HepG2 (cell line): Measurements from ENCODE around the gene CTSG. TPM values are rescaled to one million over a fixed set of nuclear protein-coding genes. Genes with fewer than 3 reads are reported as not detected.

ENCODE experiments used
- ATAC-seq: fragments of 200-7000 bp; cut with Tn5 transposase; 3 replicates; pipeline ENCODE4 v1.9.1; 2020; ENCODE audit warnings: mild to moderate bottlenecking, moderate library complexity
- BruUV-seq: library from RNA; stranded (reverse); fragments of 400-500 nt; replicated peaks from 2 replicates; lab custom pipeline; 2021; lab: Mats Ljungman, UMichigan
- CTCF ChIA-PET: fragments of 300-600 bp; formaldehyde crosslinking; extraction: SDS; loops from one replicate; lab custom pipeline; 2021; ENCODE audit warnings: low total read pairs, inconsistent platforms, low intra/inter-chr PET ratio; lab: Yijun Ruan, JAX
- POLR2A ChIA-PET: fragments of 350-600 bp; sonication (Branson Sonifier 250); formaldehyde crosslinking; loops from one replicate; lab custom pipeline; 2020; ENCODE audit warnings: antibody characterized with exemption, inconsistent platforms; lab: Yijun Ruan, JAX
- DNase-seq: peaks from one replicate; pipeline ENCODE4 v3.0.0-alpha.2; 2015; ENCODE audit warnings: low spot score
- FAIRE-seq: peaks from 3 replicates; lab custom pipeline; 2011; peaks lifted over from hg19 to GRCh38; lab: Jason Lieb, UNC
- H2AFZ ChIP-seq: one replicate; pipeline ENCODE4 v1.6.1; 2011; ENCODE audit warnings: low read length, inconsistent platforms
- H3K27ac ChIP-seq: fragments of 300-600 bp; 3 replicates; pipeline ENCODE4 v1.8.0; 2011; ENCODE audit warnings: mixed run types, mild to moderate bottlenecking, mixed read lengths, low read length, inconsistent platforms; ENCODE audit not compliant: insufficient read depth; ENCODE audit errors: extremely low read length
- H3K27me3 ChIP-seq, 2 experiments: fragments of 200-600 bp in 1 of 2; 2 replicates in 1 of 2; 3 replicates in 1 of 2; pipeline versions ENCODE4 v1.6.0 to v1.8.0; 2011; ENCODE audit warnings: low read length in 2 of 2, mild to moderate bottlenecking in 2 of 2, moderate library complexity in 2 of 2, inconsistent platforms in 1 of 2; ENCODE audit not compliant: insufficient read depth in 2 of 2, control insufficient read depth in 1 of 2
- H3K36me3 ChIP-seq, 2 experiments: fragments of 200-600 bp in 1 of 2; replicated peaks in 1 of 2; 2 replicates in 1 of 2; 3 replicates in 1 of 2; pipeline versions ENCODE4 v1.5.1 to v1.8.0; 2011; ENCODE audit warnings: low read length in 2 of 2, inconsistent platforms in 1 of 2; ENCODE audit not compliant: insufficient read depth in 2 of 2, control insufficient read depth in 1 of 2
- H3K4me1 ChIP-seq: 2 replicates; pipeline ENCODE4 v1.5.1; 2012; ENCODE audit warnings: low read length, inconsistent platforms; ENCODE audit not compliant: insufficient read depth
- H3K4me2 ChIP-seq: 2 replicates; pipeline ENCODE4 v1.6.0; 2011; ENCODE audit warnings: low read depth, low read length, inconsistent platforms
- H3K4me3 ChIP-seq, 3 experiments: fragments of 200-600 bp in 1 of 3; sonication (generic), shearing (Covaris generic) in 1 of 3; replicated peaks in 1 of 3; 2 replicates each; pipeline ENCODE4 v1.5.1; 2011 to 2016; ENCODE audit warnings: low read length in 3 of 3, inconsistent platforms in 2 of 3, low read depth in 2 of 3, mild to moderate bottlenecking in 2 of 3, control low read depth in 1 of 3, mixed read lengths in 1 of 3; ENCODE audit not compliant: insufficient read depth in 1 of 3
- H3K79me2 ChIP-seq: one replicate; pipeline ENCODE4 v1.6.1; 2011; ENCODE audit warnings: low read length, inconsistent platforms; ENCODE audit not compliant: insufficient read depth
- H3K9ac ChIP-seq: 2 replicates; pipeline ENCODE4 v1.6.0; 2011; ENCODE audit warnings: mild to moderate bottlenecking, low read depth, low read length, inconsistent platforms; ENCODE audit not compliant: insufficient read depth
- H3K9me3 ChIP-seq: 2 replicates; pipeline ENCODE4 v1.5.1; 2012; ENCODE audit warnings: mild to moderate bottlenecking, low read length
- H4K20me1 ChIP-seq: 2 replicates; pipeline ENCODE4 v1.6.0; 2011; ENCODE audit warnings: inconsistent platforms, mild to moderate bottlenecking, low read length, moderate library complexity; ENCODE audit not compliant: insufficient read depth
- CEBPG ChIP-seq: IDR thresholded peaks from 2 replicates; pipeline ENCODE4 v1.6.1; 2016
- DBP ChIP-seq: sonication (generic); formaldehyde crosslinking; IDR thresholded peaks from 2 replicates; pipeline ENCODE4 v1.4.0; 2020; ENCODE audit warnings: missing genetic modification reagents; ENCODE audit errors: not compliant biosample characterization
- EP300 ChIP-seq, 3 experiments: sonication (generic) in 1 of 3; formaldehyde crosslinking in 1 of 3; IDR thresholded peaks; 2 replicates each; pipeline versions ENCODE4 v1.5.1 to v1.6.1; 2011 to 2020; ENCODE audit warnings: low read depth in 2 of 3, low read length in 2 of 3, borderline replicate concordance in 1 of 3, improper control_type of control experiment in 1 of 3, mild to moderate bottlenecking in 1 of 3, missing genetic modification reagents in 1 of 3, moderate library complexity in 1 of 3
- KDM1A ChIP-seq: IDR thresholded peaks from 2 replicates; pipeline ENCODE4 v1.6.1; 2016; ENCODE audit warnings: missing compliant biosample characterization
- MTF1 ChIP-seq: sonication (generic); formaldehyde crosslinking; IDR thresholded peaks from 2 replicates; pipeline ENCODE4 v1.5.0; 2020; ENCODE audit warnings: missing genetic modification reagents
- RAD51 ChIP-seq: fragments of 450-650 bp; IDR thresholded peaks from 2 replicates; pipeline ENCODE4 v1.6.1; 2016; ENCODE audit warnings: borderline replicate concordance
- RARA ChIP-seq: IDR thresholded peaks from 2 replicates; pipeline ENCODE4 v1.6.1; 2016; ENCODE audit warnings: missing genetic modification reagents, missing compliant biosample characterization
- REPIN1 ChIP-seq: sonication (generic); formaldehyde crosslinking; IDR thresholded peaks from 2 replicates; pipeline ENCODE4 v1.8.0; 2022; ENCODE audit warnings: missing genetic modification reagents, low read depth, mild to moderate bottlenecking, borderline replicate concordance
- SAFB2 ChIP-seq: sonication (generic); formaldehyde crosslinking; IDR thresholded peaks from 2 replicates; pipeline ENCODE4 v1.5.1; 2020; ENCODE audit warnings: missing genetic modification reagents, low read depth, mild to moderate bottlenecking, borderline replicate concordance
- SRSF1 ChIP-seq: fragments of 200-400 bp; formaldehyde crosslinking; optimal IDR thresholded peaks from 2 replicates; pipeline ENCODE3; 2017; ENCODE audit warnings: mild to moderate bottlenecking, low read depth, low read length, moderate library complexity
- ZBTB3 ChIP-seq: sonication (generic); formaldehyde crosslinking; IDR thresholded peaks from 2 replicates; pipeline ENCODE4 v1.4.0; 2020; ENCODE audit warnings: low read depth, mild to moderate bottlenecking, moderate library complexity, missing genetic modification reagents, borderline replicate concordance
- ZNF17 ChIP-seq: sonication (generic); formaldehyde crosslinking; IDR thresholded peaks from 2 replicates; pipeline ENCODE4 v1.5.0; 2020; ENCODE audit warnings: mild to moderate bottlenecking, missing genetic modification reagents
- ZNF451 ChIP-seq: sonication (generic); formaldehyde crosslinking; IDR thresholded peaks from 2 replicates; pipeline ENCODE4 v1.5.0; 2020; ENCODE audit warnings: mild to moderate bottlenecking, missing genetic modification reagents
- ZNF652 ChIP-seq: IDR thresholded peaks from 2 replicates; pipeline ENCODE4 v1.6.1; 2016; ENCODE audit warnings: low read depth, borderline replicate concordance
- ZNF790 ChIP-seq: sonication (generic); formaldehyde crosslinking; IDR thresholded peaks from 2 replicates; pipeline ENCODE4 v1.8.0; 2022; ENCODE audit warnings: missing genetic modification reagents, mild to moderate bottlenecking, borderline replicate concordance
- WGBS: methylation state at CpG from one replicate; pipeline ENCODE4 v1.1.6; 2017; ENCODE audit warnings: low lambda C conversion rate; 5-methylcytosine and 5-hydroxymethylcytosine counted together
- in situ Hi-C: cut with HindIII; loops from 2 replicates; pipeline ENCODE4 v1.10.0; 2017; ENCODE audit warnings: low pct_unique_long_range_greater_than_20kb; ENCODE audit not compliant: extremely low pct_ligation_motif_present
- intact Hi-C: fragments of 100-400 bp; cut with micrococcal nuclease; formaldehyde crosslinking; loops from one replicate; pipeline ENCODE4 v1.10.0; 2022; ENCODE audit not compliant: unreplicated experiment
- polyA plus RNA-seq, 8 experiments: library from polyadenylated mRNA; depleted of rRNA in 3 of 8; stranded (reverse) in 7 of 8; unstranded in 1 of 8; fragments of >200 nt; fragmentation: Illumina TruSeq in 4 of 8; extraction: Trizol in 4 of 8; gene quantifications; 2 replicates each; pipeline versions ENCODE4 v1.2.1 to v1.2.3, GENCODE V29; 2011 to 2016; ENCODE audit warnings: low read depth in 4 of 8, missing spikeins in 1 of 8, mixed read lengths in 1 of 8; ENCODE audit not compliant: insufficient read depth in 1 of 8
- total RNA-seq, 5 experiments: library from RNA; depleted of rRNA; stranded (reverse); fragments of >200 nt; fragmentation: Illumina TruSeq; extraction: Trizol; gene quantifications; 2 replicates each; pipeline ENCODE4 v1.2.3, GENCODE V29; 2016; ENCODE audit warnings: low read depth in 1 of 5
- TF ChIP-seq, protein P1 (sequence below): sonication (generic); formaldehyde crosslinking; IDR thresholded peaks from 2 replicates; pipeline ENCODE4 v1.4.0; 2020; ENCODE audit warnings: mild to moderate bottlenecking, missing genetic modification reagents

Gene CTSG
- total and polyA plus RNA-seq, 2 of the 13 experiments (the other 11 are each of a cell fraction or from before 2014, with no cell fraction given) = not detected

DNA sequence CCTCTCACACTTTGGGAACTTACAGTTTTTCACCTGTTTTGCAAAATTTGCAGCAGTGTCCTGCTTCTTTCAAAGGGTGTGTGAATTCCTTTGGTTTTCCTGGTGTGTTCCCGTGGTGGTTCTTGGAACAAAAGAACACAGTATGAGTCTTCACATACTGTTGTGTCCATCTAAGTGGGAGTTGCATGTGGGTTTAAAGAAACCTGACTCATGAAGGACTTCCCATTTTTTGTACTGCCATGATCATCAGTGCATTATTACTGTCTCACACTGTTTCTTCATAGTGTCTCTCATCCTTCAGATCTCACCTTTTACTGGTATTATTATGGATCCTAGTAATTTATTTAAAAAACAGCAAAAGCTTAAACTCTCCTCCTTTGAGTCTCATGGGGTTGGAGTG is 37.2 kb upstream of the CTSG start:
- in situ Hi-C loops = no loop called here
- H3K4me1 ChIP-seq = peaks cover under 1% of the 10 kb centered on the region; the same call in 1 of the 2 replicates
- WGBS = 0% methylated on average over 1 of the region's 1 CpG
- TF ChIP-seq ZNF451 (CRISPR knock-in tag) (no peak), SAFB2 (no peak), EP300 (IDR thresholded peaks at IDR 0.05; ENCODE audit: low read depth in 2 of 2, low read length in 2 of 2) (no peak), EP300 (CRISPR knock-in tag; IDR thresholded peaks at IDR 0.05; ENCODE audit: borderline replicate concordance) (no peak), ZNF17 (no peak), ZBTB3 (no peak), KDM1A (CRISPR knock-in tag) (no peak), ZNF652 (CRISPR knock-in tag) (no peak), SRSF1 (no peak), CEBPG (CRISPR knock-in tag) (no peak), MTF1 (CRISPR knock-in tag) (no peak), ZNF790 (CRISPR knock-in tag) (no peak), DBP (CRISPR knock-in tag) (no peak), REPIN1 (CRISPR knock-in tag) (no peak), RAD51 (no peak), RARA (CRISPR knock-in tag) (no peak)
- TF ChIP-seq, protein P1, sequence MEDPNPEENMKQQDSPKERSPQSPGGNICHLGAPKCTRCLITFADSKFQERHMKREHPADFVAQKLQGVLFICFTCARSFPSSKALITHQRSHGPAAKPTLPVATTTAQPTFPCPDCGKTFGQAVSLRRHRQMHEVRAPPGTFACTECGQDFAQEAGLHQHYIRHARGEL = no peak
- ChIA-PET POLR2A (no interaction called here), CTCF (no interaction called here)
- H2AFZ ChIP-seq = no peak overlapping the region
- no peaks in the 10 kb centered on the region for H3K79me2 ChIP-seq
- H3K36me3 ChIP-seq = no peaks in the 10 kb centered on the region
- H3K9me3 ChIP-seq = no peaks in the 10 kb centered on the region
- H3K27me3 ChIP-seq = no peaks in the 10 kb centered on the region
- no peak overlapping the region for H3K4me2 ChIP-seq
- H4K20me1 ChIP-seq = no peaks in the 10 kb centered on the region
- no peak for DNase-seq
- ATAC-seq = no peak
- intact Hi-C loops = no loop called here
- no peak overlapping the region for H3K4me3 ChIP-seq
- no peak overlapping the region for H3K9ac ChIP-seq
- H3K27ac ChIP-seq = no peak overlapping the region
- BruUV-seq = no TSS peak
- FAIRE-seq = no peak
